Measurements from ENCODE around the gene BPHL. TPM values are rescaled to one million over a fixed set of nuclear protein-coding genes. Genes with fewer than 3 reads are reported as not detected.

Gene BPHL
- total RNA-seq, 2 experiments from 2014 or later, result 8.4 to 9.5 TPM

- no peak for TF ChIP-seq CTCF (IDR thresholded peaks at IDR 0.05)
These were observed 7.3 kb downstream of the BPHL start for GRCh38 chr6:3125815-3126214.

GRCh38 chr6:3128356-3129108 is 10.0 kb downstream of the BPHL start:
- Mint-ChIP-seq H3K27me3 (no peaks in the 10 kb centered on the region), H3K36me3 (ENCODE audit: low read depth) (no peaks in the 10 kb centered on the region), H3K4me1 (ENCODE audit: low read depth) (peaks cover 4% of the 10 kb centered on the region), H3K4me3 (no peak overlapping the region), H3K27ac (no peak overlapping the region), H3K9me3 (no peaks in the 10 kb centered on the region)
- no peak for TF ChIP-seq CTCF (IDR thresholded peaks at IDR 0.05)
- ChIA-PET POLR2A (no interaction called here), CTCF (interaction anchor here (0.7 to 1.8 kb wide), 2 partner anchors 123 to 131 kb away, joined by 3 to 9 read pairs; no protein-coding TSS in a partner anchor)
- DNase-seq (no peak), ATAC-seq (no peak)
- intact Hi-C loops (cut with micrococcal nuclease), result loop anchor here (10.0 kb wide), 1 partner anchor 76 kb away; no protein-coding TSS in a partner anchor

More at GRCh38 chr6:3125815-3126214, 7.3 kb downstream of the BPHL start:
- no peaks in the 10 kb centered on the region for H3K36me3 Mint-ChIP-seq (ENCODE audit: low read depth)
- ATAC-seq, result no peak
- intact Hi-C loops (cut with micrococcal nuclease), result loop anchor here (2.0 to 10.0 kb wide), 2 partner anchors 79 to 125 kb away; no protein-coding TSS in a partner anchor
- CTCF ChIA-PET, result interaction anchor here (0.6 to 8.7 kb wide), 6 partner anchors 12 to 124 kb away, joined by 3 to 92 read pairs (median 4); no protein-coding TSS in a partner anchor
- POLR2A ChIA-PET, result no interaction called here
- H3K4me3 Mint-ChIP-seq, result no peak overlapping the region
- no peaks in the 10 kb centered on the region for H3K27me3 Mint-ChIP-seq
- no peaks in the 10 kb centered on the region for H3K9me3 Mint-ChIP-seq
- no peak overlapping the region for H3K27ac Mint-ChIP-seq
- no peak for DNase-seq
- peaks cover 5% of the 10 kb centered on the region for H3K4me1 Mint-ChIP-seq (ENCODE audit: low read depth)

GRCh38 chr6:3131695-3132094 is 13.2 kb downstream of the BPHL start:
- no peak overlapping the region for H3K4me3 Mint-ChIP-seq
- no peak for ATAC-seq
- H3K27ac Mint-ChIP-seq, result no peak overlapping the region
- ChIA-PET POLR2A (no interaction called here), CTCF (interaction anchor here (1.2 kb wide), 1 partner anchor 16 kb away, joined by 3 read pairs; no protein-coding TSS in a partner anchor)
- H3K36me3 Mint-ChIP-seq (ENCODE audit: low read depth), result no peaks in the 10 kb centered on the region
- intact Hi-C loops (cut with micrococcal nuclease), result no loop called here
- H3K27me3 Mint-ChIP-seq, result no peaks in the 10 kb centered on the region
- H3K4me1 Mint-ChIP-seq (ENCODE audit: low read depth), result no peaks in the 10 kb centered on the region
- H3K9me3 Mint-ChIP-seq, result no peaks in the 10 kb centered on the region
- no peak for DNase-seq
- no peak for TF ChIP-seq CTCF (IDR thresholded peaks at IDR 0.05)

- ChIA-PET POLR2A (no interaction called here), CTCF (no interaction called here)
- intact Hi-C loops (cut with micrococcal nuclease), result no loop called here
- Mint-ChIP-seq H3K36me3 (ENCODE audit: low read depth) (peaks cover 7% of the 10 kb centered on the region), H3K9me3 (no peaks in the 10 kb centered on the region), H3K4me3 (no peak overlapping the region), H3K4me1 (ENCODE audit: low read depth) (peaks cover 2% of the 10 kb centered on the region), H3K27ac (no peak overlapping the region), H3K27me3 (no peaks in the 10 kb centered on the region)
- TF ChIP-seq CTCF (IDR thresholded peaks at IDR 0.05), result no peak
- DNase-seq, result no peak
- no peak for ATAC-seq
These were observed 15.0 kb downstream of the BPHL start for GRCh38 chr6:3133515-3133914.

- no peaks in the 10 kb centered on the region for H3K9me3 Mint-ChIP-seq
- CTCF ChIA-PET, result no interaction called here
- peaks cover 10% of the 10 kb centered on the region for H3K4me1 Mint-ChIP-seq (ENCODE audit: low read depth)
These were observed 17.3 kb downstream of the BPHL start for GRCh38 chr6:3135668-3136291.

More at GRCh38 chr6:3135668-3136291, 17.3 kb downstream of the BPHL start:
- no peaks in the 10 kb centered on the region for H3K27me3 Mint-ChIP-seq
- TF ChIP-seq CTCF (IDR thresholded peaks at IDR 0.05), result no peak
- POLR2A ChIA-PET, result no interaction called here
- H3K27ac Mint-ChIP-seq, result no peak overlapping the region
- ATAC-seq, result no peak
- H3K36me3 Mint-ChIP-seq (ENCODE audit: low read depth), result peaks cover 12% of the 10 kb centered on the region
- intact Hi-C loops (cut with micrococcal nuclease), result no loop called here
- DNase-seq, result no peak
- no peak overlapping the region for H3K4me3 Mint-ChIP-seq

Data from activated CD8-positive, alpha-beta T cell treated with anti-CD3 and anti-CD28 coated beads for 36 hours (primary cell).